Jurkat, Clone E6-1 (cell line): ENCODE results near the gene A3GALT2.

Experiments used
- DNase-seq: peaks from one replicate; pipeline ENCODE4 v3.0.0-alpha.2; 2011; ENCODE audit warnings: low read depth, low spot score
- H3K4me3 ChIP-seq: 2 replicates; pipeline ENCODE4 v1.5.1; 2011; ENCODE audit warnings: mild to moderate bottlenecking, low read length, control low read depth, moderate library complexity

The A3GALT2 gene

DNA sequence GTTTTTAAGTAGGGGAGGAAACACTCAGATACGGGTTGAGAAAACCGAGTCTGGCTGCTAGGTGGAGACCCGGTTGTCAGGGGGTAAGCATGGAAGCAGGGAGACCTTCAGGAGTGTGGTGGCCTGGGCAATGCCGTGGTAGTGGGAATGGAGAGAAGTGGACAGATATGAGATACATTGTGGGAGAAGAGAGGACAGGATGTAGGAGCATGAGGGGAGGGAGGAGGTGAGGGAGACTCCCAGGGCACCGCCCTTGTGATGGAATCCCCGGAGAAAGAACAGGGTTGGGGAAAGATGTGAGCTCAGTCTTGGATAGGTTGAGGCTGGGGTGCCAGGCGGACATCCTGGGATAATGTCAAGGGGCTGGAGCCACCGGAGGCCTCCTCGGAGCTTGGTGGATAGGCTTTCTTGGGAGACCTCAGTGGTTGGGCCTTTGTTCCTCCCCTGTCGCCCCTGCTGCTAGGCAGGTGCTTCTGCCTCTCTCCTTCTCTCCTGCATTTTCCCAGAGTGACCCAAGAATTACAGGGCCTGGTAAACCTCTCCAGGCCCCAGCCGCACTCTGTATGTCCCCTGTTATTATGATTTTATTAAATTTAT lies 43.3 kb downstream of the A3GALT2 start:
- no peak for DNase-seq
- H3K4me3 ChIP-seq = no peak overlapping the region

DNA sequence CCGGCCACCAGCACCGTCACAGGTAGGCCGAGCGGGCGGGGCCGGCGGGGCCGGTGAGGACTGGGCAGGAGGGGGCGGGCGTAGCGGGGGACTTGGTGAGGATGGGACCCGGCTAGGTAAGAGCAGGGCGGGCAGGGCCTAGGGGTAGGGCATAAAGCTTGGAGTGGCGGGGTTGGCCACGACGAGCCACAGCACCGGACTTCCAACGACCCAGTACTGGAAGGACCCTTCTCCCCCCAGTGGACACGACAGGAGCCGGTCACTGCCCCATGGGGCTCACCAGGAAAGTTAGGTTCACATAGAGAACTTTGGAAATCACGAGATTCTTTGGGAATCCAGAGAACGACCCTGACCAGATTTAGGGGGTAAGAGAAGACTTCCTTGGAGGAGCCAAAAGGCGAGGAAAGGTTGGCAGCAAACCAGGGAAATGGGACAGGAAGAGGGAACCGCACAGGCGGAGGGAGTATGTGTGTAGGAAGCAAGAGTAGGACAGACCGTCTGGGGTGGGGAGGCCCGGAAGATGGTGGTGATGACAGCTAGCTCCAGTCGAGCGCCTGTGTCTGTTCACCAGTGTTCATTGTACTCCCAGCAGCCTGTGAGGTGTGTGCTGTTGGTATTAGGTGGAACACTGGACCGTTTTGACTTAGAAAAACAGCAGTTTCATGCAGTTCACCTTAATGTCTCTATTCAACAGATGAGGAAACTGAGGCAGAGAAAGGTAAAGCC lies 44.2 kb downstream of the A3GALT2 start:
- no peak for DNase-seq
- H3K4me3 ChIP-seq = no peak overlapping the region

DNA sequence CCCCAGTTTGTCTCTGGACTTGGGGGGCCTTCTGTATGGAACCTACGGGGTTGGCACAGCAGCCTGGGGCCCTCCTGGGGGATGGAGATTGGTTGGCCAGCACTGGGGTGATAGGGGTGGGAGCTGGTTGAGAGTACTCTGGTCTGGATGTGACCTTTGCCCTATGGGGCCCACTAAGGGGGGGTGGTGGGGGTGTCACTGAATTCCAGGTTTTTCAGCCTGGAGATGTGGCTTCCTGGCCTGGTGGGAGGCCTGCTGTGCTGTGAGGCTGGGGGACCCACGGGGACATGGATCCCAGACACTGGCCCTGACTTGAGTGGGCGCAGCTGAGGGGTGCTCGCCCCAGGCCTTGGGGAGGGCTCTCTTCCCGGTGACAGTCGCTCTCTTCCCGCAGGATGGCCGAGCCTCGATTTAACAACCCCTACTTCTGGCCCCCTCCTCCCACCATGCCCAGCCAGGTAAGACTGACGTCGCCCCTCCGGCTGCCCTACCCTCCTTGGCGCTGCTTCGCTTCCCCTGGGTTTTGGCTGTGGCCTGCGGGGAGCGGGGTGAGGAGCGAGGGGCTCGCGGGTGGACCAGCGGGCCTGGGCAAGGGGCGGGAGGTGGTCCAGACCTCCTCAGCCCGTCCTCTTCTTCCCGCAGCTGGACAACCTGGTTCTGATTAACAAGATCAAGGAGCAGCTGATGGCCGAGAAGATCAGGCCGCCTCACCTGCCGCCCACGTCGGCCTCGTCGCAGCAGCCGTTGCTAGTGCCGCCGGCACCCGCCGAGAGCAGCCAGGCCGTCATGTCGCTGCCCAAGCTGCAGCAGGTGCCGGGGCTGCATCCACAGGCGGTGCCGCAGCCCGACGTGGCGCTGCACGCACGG lies 45.0 kb downstream of the A3GALT2 start:
- no peak overlapping the region for H3K4me3 ChIP-seq
- DNase-seq = no peak

DNA sequence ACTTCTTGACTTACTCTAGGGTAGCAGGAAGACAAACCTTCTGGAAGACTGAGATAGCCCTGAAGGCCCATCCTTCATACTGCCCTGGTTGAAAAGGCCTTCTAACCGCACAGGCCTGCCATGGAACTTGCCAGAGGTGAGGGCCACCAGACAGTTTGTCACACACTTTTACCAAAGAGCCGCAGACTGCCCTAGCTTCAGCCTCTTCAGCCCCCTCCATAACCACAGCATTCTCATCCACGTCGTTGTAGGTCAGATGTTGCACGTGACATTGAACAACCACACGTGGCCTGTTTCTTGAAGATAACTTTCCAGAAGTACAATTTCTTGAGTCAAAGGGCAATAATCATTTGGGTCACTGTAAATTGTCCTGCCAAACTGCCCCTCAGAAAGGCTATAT lies 45.7 kb downstream of the A3GALT2 start:
- no peak overlapping the region for H3K4me3 ChIP-seq
- DNase-seq = no peak

DNA sequence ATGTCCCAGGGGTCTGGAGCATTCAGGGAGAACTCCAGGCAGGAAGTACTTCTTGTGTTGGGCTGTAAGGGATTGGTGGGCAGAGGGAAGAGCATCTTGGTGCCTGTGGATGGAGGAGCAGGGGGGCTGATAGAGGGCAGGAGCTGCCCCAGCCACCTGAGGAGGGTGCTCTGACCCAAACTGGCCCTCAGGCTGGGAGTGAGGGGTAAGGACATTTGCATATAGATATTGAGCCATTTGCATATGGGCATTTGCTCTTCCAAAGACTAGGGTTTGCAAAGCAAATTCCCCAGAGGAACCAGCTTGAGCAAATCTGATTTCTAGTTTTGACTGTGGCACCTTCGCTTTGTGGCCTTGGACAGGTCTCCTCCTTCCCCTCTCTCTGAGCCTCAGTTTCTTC lies 46.5 kb downstream of the A3GALT2 start:
- no peak for DNase-seq
- H3K4me3 ChIP-seq = no peak overlapping the region

DNA sequence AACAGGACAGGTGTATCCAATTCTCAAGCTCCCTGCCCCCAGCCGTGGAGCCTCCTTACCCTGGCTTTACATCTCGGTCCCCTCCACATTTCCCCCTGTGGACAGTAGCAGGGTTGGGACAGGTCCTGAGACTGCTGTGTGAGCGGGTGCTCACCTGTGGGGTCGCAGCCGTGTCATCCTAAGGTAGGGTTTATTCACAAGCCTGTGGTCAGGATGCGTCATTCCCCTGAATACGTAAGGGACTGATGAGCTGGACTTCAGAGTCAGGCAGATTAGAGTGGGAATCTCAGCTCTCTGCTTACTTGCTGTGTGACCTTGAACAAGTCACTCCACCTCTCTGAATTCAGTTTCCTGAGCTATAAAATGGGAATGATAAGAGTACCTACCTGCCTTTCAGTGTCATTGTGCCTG lies 46.9 kb downstream of the A3GALT2 start:
- H3K4me3 ChIP-seq = no peak overlapping the region
- no peak for DNase-seq

DNA sequence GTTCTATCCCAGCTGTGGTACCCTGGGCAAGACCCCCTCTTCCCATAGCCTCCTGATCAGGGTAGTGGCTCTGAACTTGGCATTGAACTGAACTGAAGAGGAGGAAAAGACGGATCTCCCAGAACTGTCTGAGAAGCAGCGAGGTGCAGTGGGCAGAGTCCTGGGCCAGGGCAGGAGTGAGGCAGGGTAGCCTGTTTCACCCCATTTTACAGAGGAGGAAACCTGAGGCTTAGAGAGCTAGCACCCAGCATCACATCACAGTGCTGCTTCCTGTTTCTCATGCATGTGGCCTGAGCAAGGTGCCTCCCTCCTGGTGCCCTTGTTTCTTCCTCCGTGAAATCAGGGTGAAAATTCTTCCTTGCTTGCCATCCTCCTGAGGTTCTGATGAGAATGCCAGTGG lies 47.5 kb downstream of the A3GALT2 start:
- H3K4me3 ChIP-seq = no peak overlapping the region
- no peak for DNase-seq

DNA sequence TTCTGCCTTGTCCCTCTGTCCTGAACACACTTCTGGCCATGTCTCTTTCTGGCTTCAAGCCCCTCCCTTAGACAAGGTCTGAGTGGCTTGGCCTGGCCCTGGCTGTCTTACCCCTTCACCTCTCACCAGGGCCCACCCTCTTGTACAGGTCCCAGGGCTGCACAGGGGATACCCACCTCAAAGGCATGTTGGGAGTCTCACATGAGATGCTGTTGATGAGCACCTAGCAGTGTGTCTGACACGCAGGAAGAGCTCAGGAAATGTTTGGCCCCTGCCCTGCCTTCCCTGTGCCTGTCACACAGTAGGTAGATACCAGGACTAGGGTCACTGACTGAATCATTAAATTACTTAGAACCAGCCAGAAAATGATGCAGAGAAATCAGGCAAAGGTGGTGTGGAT lies 48.0 kb downstream of the A3GALT2 start:
- DNase-seq = no peak

DNA sequence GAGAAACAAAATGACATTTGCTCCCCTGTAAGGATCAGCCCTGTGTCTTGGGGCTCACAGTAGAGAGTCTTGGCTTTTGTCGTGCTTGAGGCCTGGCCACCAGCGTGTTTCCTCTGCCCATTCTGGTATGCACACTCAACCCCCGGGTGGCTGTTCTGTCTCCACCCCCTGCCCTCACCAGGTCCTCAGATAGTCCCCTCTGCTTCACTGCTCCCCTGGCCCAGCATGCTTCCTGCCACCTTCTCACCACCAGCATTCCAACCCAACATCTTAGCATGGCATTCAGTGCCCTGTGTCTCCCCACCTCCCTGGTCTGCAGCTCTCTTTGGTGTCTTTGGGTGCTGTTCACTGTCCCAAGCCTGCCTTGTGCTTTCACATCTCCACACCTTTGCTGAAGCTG lies 48.4 kb downstream of the A3GALT2 start:
- no peak overlapping the region for H3K4me3 ChIP-seq
- DNase-seq = no peak

More for the DNA sequence above, 48.0 kb downstream of the A3GALT2 start:
- H3K4me3 ChIP-seq = no peak overlapping the region

DNA sequence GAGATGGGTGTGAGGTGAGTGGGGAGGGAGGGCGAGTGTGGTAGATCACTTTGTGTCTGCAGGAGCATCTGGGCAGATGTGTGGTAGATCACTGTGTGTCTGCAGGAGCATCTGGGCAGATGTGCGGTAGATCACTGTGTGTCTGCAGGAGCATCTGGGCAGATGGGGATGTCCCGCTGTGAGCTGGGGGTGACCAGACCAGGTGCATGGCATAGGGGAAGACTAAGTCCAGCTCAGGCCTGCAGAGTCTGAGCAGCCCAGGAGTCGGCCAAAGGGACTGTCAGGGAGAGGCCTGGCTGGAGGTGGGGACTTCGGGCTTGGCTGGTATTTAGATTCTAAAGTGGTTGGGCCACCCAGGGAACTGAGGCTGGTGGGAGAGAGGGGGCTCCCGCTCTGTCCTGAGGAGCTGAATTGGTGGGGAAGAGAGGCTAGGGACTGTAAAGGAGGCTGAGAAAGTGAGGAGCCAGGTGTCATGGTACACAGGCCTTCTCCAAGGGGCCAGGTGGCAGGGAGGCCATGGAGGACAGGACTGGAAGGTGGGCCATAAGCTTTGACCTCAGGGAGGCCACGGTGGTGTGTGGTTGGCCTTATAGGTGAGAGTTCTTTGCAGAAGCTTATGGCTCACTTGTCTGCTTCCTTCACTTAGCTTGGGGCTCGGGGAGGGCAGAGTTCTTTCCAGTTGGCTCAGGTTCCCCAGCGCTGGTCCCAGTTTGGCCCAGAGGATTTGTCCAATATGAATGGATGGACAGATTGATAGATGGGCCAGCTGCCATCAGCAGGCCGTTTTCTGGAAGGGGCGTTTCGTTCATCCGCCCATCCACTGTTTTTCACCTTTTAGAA lies 49.0 kb downstream of the A3GALT2 start:
- H3K4me3 ChIP-seq = no peak overlapping the region
- no peak for DNase-seq

DNA sequence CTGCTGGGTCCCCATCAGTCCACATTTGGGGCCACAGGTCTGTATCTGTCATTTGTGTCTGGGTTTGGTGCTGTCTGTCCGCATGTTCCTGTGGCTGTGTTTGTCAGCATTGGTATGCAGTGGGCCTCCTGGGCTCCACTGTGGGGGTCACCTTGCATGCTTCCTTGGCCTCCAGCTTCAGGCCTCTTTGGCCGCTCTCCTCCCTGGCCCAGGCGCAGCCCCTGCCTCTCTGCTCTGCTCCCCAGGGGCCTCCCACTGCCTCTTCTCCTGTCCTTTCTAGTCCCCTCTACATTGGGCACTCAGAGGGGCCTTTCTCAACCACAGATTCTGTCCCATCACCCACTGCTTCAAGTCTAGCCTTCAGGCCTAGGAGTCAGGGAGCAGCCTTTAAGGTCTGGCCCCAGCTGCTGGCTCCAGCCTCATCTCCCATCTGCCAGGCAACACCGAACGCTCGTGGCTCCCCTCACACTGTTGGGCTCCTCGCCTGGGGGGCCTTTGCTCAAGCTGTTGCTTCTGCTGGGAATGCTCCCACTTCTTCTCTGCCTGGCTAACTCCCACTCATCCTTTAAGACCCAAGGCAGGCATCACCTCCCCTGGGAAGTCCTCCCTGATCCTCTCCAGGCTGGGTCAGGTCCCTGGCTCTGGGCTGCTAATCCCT lies 50.0 kb downstream of the A3GALT2 start:
- no peak overlapping the region for H3K4me3 ChIP-seq
- no peak for DNase-seq

DNA sequence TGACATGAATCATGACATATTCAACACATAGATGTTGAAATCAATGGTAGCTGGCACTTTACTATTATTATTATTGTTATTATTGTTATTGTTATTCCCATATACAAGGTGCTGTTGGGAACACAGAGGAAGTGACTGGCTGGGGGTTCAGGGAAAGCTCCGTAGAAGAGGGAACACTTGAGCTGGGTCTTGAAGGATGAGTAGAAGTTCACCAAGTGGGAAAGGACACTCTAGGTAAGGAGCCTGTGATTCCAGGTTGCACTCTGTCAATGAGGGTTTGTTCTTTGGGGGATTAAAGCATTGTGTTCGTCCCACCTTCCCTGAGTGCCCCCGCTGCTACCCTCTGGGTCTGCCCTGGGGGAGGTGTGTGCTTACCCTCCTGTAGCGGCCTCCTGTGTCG lies 50.5 kb downstream of the A3GALT2 start:
- no peak overlapping the region for H3K4me3 ChIP-seq
- DNase-seq = no peak

DNA sequence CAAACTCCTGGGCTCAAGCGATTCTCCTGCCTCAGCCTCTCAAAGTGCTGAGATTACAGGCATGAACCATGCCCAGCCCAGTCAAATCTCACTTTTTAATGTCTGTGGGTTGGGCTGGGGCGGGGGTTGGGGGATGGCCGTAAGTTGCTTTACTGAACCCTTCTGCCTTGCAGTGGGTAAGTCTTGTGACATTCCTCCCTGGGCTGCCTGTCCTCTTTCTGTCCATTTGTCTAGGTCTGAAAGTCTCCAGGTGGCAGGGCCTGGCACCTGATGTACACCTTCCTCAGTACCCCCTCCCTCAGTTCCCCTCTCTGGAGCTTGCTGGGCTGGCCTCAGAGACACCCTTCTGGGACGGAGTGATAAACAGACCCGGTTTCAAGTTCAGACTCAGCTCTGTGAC lies 51.3 kb downstream of the A3GALT2 start:
- no peak for DNase-seq
- H3K4me3 ChIP-seq = no peak overlapping the region

DNA sequence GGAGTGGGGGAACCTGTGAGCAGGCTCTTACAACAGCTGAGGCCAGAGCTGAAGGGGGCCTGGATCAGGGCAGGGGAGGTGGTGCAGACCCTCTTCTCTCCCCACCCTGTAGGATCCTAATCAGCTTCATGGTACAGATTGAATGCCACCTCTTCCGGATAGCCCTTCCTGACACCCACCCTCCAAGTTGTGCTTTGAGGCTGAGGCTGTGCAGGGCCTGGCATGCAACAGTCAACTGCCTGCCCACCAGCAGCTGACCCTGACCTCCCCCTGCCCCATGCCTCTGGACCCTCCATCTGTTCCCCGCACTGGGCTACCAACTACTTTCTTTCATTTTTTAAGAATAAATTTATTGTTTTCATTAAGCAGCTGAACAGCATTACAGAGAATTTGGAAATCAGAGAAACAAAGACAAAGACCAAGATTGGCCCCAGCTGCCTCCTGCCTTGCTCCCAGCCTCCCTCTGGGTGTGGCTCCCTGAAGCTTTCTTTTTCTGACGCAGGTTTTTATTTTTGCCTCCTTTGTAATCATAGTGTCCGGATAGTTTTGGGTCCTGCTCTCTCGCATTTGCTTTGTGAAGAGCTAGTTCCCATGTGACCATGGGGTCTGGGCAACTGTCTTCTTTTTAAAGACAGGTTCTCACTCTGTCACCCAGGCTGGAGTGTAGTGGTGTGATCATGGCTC lies 51.8 kb downstream of the A3GALT2 start:
- no peak for DNase-seq
- no peak overlapping the region for H3K4me3 ChIP-seq

DNA sequence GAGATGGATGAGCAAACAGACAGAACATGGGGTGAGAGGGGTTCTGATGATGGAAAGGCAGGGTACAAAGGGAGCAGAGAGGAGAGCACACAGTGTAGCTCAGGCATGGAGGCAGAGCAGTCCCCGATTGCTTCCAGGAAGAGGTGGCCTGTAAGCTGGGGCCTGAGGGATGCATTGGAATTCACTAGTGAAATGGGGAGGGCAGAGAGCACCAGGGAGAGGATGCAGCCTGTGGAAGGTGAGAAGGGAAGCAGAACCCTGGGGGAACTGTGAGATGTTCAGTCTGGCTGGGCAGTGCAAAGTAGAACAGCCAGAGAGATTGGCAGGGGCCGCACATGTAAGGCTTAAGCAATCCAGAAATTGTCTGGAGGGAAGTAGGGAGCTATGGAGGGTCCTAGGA lies 52.4 kb downstream of the A3GALT2 start:
- H3K4me3 ChIP-seq = no peak overlapping the region
- DNase-seq = no peak

DNA sequence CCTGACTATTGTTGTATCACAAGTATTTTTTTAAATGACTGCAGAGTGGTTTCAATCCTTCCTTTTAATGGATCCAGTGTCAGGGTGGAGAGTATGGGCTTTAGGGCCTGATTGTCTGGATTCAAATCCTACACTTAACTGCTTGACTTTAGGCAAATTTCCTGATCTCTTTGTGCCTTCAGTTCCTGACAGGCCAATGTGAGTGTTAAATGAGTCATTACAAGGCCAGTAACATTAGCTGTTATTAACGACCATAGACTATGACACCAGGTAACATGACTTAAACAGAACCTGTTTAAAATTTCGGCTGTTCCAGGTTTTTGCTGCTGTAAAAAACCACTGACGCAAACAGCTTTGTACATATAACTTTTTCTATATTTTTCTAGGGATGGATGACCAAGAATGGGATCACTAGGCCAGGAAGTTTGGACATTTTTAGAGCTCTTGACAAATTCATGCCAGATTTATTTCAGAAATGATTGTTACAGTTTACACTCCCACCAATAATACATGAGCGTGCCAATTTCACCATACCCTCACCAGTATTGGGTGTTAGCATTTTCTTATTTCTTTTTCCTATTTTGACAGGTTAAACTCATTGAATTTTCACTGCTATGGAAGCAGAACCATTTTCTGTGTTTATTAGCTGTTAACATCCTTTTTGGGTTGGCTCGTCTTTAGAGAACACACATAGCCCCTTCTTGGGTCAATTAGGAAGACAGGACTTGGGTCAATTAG lies 53.3 kb downstream of the A3GALT2 start:
- no peak overlapping the region for H3K4me3 ChIP-seq
- no peak for DNase-seq

DNA sequence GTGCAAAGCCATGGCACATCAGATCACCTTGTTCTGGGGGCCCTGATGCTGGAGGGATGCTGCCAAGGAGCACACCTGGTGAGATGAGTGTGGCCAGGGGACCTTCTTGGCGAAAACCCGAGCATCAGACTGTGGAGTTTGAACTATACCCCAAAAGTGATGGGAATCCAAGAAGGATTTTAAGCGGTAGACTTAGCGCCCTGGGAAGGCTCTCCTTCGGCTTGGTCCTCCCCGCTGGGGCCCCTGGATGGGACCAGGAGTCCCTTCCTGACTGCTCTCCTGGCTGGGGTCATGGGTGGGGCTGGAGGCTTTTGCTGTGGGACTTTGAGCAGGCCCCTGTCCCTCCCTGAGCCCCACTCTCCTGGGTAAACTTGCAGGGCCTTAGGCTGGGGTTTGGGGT lies 54.1 kb downstream of the A3GALT2 start:
- H3K4me3 ChIP-seq = no peak overlapping the region
- DNase-seq = no peak
